ENCODE results near the gene SULT1B1.
"Not testable (repeated sequence)": the region's sequence is repeated elsewhere in the genome, so short reads cannot be mapped to it uniquely, and the experiment has no call there.

Gene SULT1B1

DNA sequence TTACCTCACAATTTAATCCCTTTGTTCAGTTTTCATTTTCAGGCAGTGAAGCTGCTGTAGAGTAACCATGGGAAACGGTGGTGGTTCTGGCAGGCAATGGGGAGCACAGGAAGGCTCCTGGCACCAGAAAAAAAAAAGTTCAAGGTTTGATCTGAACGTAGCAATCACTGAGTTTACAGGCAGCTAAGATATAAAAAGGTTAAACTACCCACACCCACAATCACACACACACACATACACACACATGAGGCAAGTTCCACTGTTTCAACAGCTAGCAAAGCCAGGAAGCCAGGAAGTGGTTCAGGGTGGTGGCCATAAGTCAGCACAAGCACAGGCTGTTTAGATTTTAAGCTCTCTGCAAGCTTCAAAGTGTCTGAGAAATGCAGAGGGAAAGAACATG, at the start of gene SULT1B1:
Gene SULT1B1 (minus strand): TSS at position 166 of the 400 bp plus-strand sequence. CDS start 5,403 bp downstream, outside the sequence.
- DNase-seq (ENCODE audit: low read depth) = no peak

DNA sequence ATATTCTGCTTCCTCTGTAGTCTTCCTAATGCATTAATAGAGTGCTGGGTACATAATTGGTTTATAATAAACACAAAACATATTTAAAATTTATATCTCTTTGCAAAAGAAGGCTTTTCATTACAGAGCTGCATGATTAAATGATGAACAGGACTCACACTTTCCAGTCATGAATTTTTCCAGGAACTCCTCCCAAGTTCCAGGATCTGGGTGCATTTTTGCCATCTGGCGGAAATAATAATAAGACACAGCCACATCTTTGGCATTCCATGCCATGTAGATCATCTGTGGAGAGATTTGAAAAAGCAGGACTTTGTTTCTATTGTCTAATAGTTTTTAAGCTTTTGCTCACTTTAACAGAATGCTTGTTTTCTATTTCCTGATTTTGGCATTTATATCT, 40.2 kb upstream of the SULT1B1 start:
- DNase-seq (ENCODE audit: low read depth) = no peak

DNA sequence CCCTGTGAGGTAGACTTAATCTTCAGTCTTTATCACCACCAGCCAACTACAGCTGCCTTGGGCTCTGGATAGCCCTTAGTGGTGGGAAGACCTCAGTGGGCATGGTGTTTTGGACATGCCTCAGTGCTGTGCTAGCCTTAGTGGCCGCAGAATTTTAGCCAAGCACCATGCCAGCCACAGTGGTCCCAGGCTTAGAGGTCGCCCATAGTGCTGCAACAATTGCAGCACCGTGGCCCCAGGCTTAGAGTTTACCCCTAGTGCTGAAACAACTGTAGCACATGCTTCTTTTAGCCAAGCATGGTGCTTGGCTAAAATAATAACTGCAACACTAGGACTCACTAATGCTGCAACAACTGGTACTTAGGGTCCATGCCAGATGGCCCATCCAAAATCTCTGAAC, 38.9 kb upstream of the SULT1B1 start:
- DNase-seq (ENCODE audit: low read depth) = no peak

GRCh38 chr4:69793732-69794131, 33.3 kb upstream of the SULT1B1 start:
- no peak for DNase-seq (ENCODE audit: low read depth)

DNA sequence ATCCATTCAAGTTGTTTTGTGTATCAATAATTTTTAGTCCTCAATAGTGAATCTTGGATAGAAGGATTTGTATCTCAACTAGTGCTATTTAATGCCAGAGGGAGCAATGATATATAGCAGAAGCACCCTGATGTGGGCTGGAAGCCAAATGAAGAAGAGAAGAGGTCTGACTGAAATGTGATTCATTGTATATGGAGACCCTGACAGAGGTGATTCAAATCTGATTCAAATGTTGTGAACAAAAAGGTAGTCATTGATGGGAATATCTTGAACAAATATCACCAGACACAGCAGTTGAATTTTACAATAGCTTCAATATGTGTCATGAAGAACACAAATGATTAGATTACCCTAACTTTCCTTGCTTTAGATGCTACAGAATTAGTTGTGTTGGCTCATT, 27.5 kb upstream of the SULT1B1 start:
- DNase-seq (ENCODE audit: low read depth) = no peak

DNA sequence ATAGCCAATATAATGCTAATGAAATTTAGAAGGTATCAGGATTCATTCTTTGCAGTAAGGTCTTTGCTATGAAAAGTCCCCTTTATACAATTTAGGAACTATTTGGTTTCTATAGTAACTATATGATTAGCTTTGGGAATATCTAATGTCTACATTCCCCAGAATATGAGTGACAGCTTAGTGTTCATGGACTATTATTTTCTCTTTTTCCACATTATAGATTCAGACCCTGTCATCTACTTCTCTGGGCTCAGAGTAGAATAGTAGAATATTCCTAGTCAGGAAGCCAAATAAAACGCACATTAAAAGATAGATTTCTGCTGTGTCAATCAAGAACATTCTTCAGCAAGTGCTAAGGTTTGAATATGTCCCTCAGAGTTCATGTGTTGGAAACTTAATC, 26.1 kb upstream of the SULT1B1 start:
- DNase-seq (ENCODE audit: low read depth) = no peak

DNA sequence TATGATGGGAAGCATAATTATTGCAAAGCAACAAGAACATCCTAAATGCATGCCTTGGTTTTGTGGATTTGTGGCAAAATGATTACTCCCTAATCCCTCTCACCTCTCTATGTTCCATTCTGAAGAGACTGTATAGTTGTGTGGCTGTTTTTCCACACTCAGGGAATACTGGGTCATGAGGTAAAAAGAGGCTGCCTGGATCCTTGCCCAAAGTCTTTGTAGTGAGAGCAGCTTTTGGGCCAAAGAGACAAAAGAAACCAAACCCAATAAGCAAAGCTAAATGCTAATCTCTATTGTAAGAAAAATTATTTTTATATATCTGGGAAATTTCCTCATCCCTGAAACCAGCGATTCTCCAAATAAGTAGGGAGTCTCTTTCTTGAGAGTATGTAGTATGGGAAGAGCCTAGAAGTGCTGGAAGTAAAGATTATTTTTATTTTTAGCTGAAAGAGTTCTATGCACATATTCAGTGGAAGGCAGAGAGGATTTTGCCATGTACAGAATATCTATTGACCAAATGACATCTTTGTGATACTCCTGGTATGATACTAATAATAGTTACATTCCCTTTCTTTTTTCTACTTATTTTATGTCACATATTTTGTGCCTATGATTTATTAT, 24.9 kb upstream of the SULT1B1 start:
- no peak for DNase-seq (ENCODE audit: low read depth)

- no peak for DNase-seq (ENCODE audit: low read depth)
Observed at GRCh38 chr4:69782651-69783310, 22.4 kb upstream of the SULT1B1 start.

- no peak for DNase-seq (ENCODE audit: low read depth)
Observed at GRCh38 chr4:69781458-69782418, 21.3 kb upstream of the SULT1B1 start.

GRCh38 chr4:69780141-69780540, 19.7 kb upstream of the SULT1B1 start:
- DNase-seq (ENCODE audit: low read depth) = no peak

DNA sequence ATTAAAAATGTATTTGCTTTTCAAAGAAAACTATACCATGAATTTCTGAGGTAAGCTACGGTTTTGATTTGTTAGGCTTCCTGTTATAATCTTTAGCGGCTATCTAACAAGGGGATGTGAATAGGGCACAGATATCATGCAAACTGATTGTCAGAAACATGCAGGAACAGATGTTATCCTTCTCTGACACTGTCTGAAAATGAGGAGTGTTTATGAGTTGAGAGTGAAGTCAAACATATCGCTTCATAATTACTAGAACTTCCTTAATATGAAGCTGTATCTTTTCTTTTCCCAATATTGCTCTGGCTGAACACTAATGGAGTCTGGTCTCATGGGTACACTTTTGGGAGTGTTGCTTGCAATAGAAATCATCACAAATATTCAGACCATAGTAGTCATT, 16.3 kb upstream of the SULT1B1 start:
- DNase-seq (ENCODE audit: low read depth) = no peak

DNA sequence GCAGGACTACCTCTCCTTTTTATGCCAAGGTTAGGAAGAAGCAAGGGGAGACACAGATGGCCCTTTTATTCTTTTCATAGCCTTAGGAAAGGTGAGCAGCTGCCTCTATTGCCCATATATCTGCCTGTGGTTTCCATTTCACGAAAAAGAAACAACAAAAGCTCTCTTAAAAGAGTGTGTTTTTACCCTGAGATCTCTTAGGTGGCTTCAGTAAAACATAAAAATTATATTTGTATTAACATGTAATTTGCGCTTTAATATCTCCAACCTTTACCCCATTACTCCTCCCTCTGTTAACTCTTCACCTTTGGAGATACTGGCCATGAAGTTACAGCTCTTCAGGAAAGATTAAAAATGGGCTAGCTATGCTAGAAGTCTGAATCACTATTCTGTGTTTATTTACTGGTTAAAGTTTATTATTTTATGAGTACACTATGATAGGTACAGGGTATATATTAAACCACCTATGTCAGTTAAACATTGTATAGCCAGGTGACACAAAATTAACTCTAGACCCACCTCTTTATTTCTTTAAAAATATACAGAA, 15.0 kb upstream of the SULT1B1 start:
- DNase-seq (ENCODE audit: low read depth) = no peak

- DNase-seq (ENCODE audit: low read depth) = no peak
Observed at GRCh38 chr4:69773484-69773883, 13.1 kb upstream of the SULT1B1 start.

DNA sequence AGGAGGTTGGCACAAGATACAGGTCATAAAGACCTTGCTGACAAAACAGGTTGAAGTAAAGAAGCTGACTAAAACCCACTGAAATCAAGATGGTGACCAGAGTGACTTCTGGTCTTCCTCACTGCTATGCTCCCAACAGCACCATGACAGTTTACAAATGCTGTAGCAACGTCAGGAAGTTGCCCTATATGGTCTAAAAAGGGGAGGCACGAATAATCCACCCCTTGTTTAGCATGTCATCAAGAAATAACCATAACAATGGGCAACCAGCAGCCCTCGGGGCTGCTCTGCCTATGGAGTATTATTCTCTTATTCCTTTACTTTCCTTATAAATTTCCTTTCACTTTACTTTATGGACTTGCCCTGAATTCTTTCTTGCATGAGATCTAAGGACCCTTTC, 8.1 kb upstream of the SULT1B1 start:
- not testable (repeated sequence) for DNase-seq (ENCODE audit: low read depth)

- no peak for DNase-seq (ENCODE audit: low read depth)
Observed at GRCh38 chr4:69765751-69766150, 5.3 kb upstream of the SULT1B1 start.

DNA sequence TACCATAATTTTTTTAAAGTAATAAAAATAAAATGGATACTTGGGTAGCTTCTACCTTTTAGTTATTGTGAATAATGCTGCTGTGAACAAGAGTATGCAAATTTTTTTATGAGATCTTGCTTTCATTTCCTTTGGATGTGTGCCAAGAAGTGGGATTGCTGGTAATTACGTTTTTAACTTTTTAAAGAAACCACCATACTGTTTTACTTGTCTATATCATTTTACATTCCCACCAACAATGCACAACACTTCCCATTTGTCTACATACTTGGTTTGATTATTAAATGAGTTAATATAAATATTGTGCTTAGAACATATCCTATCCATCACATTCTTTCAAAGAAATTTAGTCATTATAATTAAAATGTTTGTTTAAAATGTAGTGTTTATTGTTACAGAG, 3.9 kb upstream of the SULT1B1 start:
- no peak for DNase-seq (ENCODE audit: low read depth)

DNA sequence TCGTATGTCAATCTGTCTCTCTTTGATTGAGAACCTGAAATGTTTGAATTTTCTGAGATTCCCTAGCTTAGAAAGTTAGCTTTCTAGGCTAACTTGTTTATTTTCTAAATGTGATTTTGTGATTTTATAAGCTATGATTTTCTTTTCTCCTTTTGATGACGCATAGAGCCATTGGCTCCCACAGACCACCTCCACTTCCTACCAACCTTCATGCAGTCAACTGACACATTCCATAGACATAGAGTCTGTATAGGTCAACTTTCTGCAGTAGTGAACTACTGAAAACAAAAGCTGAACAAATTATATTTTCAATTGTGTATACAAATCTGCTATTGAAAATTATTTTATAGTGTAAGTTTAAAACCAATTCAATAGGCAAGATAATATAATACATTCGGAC, 2.8 kb upstream of the SULT1B1 start:
- DNase-seq (ENCODE audit: low read depth) = no peak

DNA sequence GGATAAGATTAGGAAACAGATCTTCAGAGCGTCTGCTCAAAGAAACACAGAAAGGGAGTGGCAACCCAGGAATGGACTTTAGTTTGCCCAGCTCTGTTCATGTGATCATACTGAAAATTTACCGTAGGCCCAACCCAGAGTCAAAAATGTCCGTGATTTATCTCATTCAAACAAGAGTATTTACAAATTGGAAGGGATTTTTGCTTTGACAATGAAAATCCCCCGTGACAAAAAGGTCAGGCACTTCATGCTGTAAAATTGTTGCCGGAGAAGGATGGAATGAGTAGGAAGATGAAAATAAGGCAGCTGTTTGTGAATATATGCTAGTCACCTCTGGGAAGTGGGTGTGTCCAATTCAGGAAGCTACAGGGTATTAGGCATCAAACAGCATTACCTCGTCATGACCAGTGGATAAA, 1.2 kb downstream of the SULT1B1 start:
- no peak for DNase-seq (ENCODE audit: low read depth)

- no peak for DNase-seq (ENCODE audit: low read depth)
Observed at GRCh38 chr4:69757464-69757863, 3.0 kb downstream of the SULT1B1 start.

- no peak for DNase-seq (ENCODE audit: low read depth)
Observed at GRCh38 chr4:69754926-69755580, 5.4 kb downstream of the SULT1B1 start.

DNA sequence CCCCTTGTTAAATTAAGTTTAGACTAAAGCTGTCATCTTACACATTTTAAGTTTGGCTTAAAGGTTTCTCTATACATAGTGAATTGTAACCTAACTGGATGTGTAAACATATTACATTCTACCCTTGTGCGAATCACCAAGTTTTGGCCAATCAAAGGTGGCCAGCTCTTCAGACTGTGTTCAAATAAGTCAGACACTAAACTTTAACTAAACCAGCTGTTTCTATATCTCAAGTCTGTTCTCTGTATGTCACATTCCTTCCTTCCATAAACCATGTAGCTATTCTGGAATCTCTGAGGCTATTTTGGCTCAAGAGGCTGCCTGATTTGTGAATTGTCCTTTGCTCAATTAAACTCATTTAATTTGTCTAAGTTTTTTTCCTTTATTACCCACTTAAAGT, 6.7 kb downstream of the SULT1B1 start:
- DNase-seq (ENCODE audit: low read depth) = no peak

DNA sequence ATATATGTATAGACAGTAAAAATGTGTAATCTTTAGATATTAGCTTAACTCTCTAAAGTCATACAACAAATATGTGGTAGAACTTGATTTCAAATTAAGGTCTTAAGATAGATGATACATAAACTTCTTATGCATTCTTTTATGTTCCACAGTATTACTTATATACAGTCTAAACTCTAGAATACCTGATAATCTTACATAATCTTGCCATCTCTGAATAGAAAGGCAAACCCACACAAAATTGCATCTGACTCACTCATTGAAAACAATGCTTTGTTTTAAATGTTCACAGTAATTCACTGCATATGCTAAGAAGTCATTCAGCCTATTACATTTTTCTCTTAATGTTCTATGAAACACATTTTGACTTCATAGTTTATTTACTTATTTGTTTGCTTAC, 10.1 kb downstream of the SULT1B1 start:
- DNase-seq (ENCODE audit: low read depth) = no peak

Data from activated T-helper 9 cell treated with anti-CD3 and anti-CD28 coated beads, Interleukin-2, amount 50 U/mL, for 16 hours (primary cell).